H1 (cell line): ENCODE measurements around the gene DDX50. TPM values are rescaled to one million over a fixed set of nuclear protein-coding genes. Genes with fewer than 3 reads are reported as not detected.

Source experiments
- CTCF ChIA-PET: fragments of 300-600 bp; sonication (Branson Sonifier 250); formaldehyde crosslinking; loops from one replicate; lab custom pipeline; 2021; ENCODE audit not compliant: partially characterized antibody; lab: Charles Lee
- POLR2A ChIA-PET: fragments of 300-600 bp; sonication (Branson Sonifier 250); formaldehyde crosslinking; loops from one replicate; lab custom pipeline; 2021; ENCODE audit warnings: inconsistent platforms; ENCODE audit not compliant: partially characterized antibody; lab: Charles Lee
- DNase-seq, 2 experiments: peaks; one replicate each; pipeline versions ENCODE4 v3.0.0 to v3.0.0-alpha.2; 2010 to 2022; ENCODE audit warnings: low spot score in 2 of 2, low read depth in 1 of 2, mixed read lengths in 1 of 2
- FAIRE-seq: peaks from 2 replicates; lab custom pipeline; 2011; peaks lifted over from hg19 to GRCh38; lab: Jason Lieb, UNC
- H2AFZ ChIP-seq: 2 replicates; pipeline ENCODE4 v1.8.1; 2012; ENCODE audit warnings: low read length, inconsistent platforms
- H2AK5ac ChIP-seq: 2 replicates; pipeline ENCODE4 v1.6.1; 2013; ENCODE audit warnings: low read depth, low read length
- H2BK120ac ChIP-seq: replicated peaks from 2 replicates; pipeline ENCODE3; 2013; ENCODE audit warnings: low read depth, low read length, inconsistent platforms
- H2BK12ac ChIP-seq: 2 replicates; pipeline ENCODE4 v1.6.1; 2013; ENCODE audit warnings: low read depth, low read length
- H2BK15ac ChIP-seq: 2 replicates; pipeline ENCODE4 v1.6.1; 2013; ENCODE audit warnings: low read length
- H2BK20ac ChIP-seq: 2 replicates; pipeline ENCODE4 v1.6.1; 2013; ENCODE audit warnings: low read length
- H2BK5ac ChIP-seq: 2 replicates; pipeline ENCODE4 v1.6.1; 2013; ENCODE audit warnings: low read depth, low read length
- H3K14ac ChIP-seq: 2 replicates; pipeline ENCODE4 v1.6.1; 2013; ENCODE audit warnings: inconsistent platforms; ENCODE audit not compliant: insufficient read length
- H3K18ac ChIP-seq: 2 replicates; pipeline ENCODE4 v1.6.1; 2013; ENCODE audit warnings: low read length; ENCODE audit errors: extremely low read depth
- H3K23ac ChIP-seq: 2 replicates; pipeline ENCODE4 v1.6.1; 2013; ENCODE audit warnings: inconsistent platforms; ENCODE audit not compliant: insufficient read length
- H3K23me2 ChIP-seq: 2 replicates; pipeline ENCODE4 v1.6.1; 2013; ENCODE audit warnings: low read depth, low read length
- H3K27ac ChIP-seq: 2 replicates; pipeline ENCODE4 v1.6.1; 2011; ENCODE audit warnings: low read depth, low read length, inconsistent platforms
- H3K27me3 ChIP-seq, 4 experiments: replicated peaks in 1 of 4; 1 replicate in 1 of 4; 2 replicates in 3 of 4; pipeline versions ENCODE4 v1.6.1 to v1.8.1; 2011 to 2013; ENCODE audit warnings: low read length in 3 of 4, mild to moderate bottlenecking in 3 of 4, inconsistent platforms in 2 of 4, mixed read lengths in 2 of 4, moderate library complexity in 1 of 4; ENCODE audit not compliant: control insufficient read depth in 3 of 4, insufficient read depth in 3 of 4; ENCODE audit errors: extremely low read depth in 1 of 4
- H3K36me3 ChIP-seq, 4 experiments: 2 replicates each; pipeline versions ENCODE4 v1.6.1 to v1.8.1; 2011 to 2013; ENCODE audit warnings: mild to moderate bottlenecking in 4 of 4, low read length in 3 of 4, moderate library complexity in 2 of 4, control low read depth in 1 of 4, inconsistent platforms in 1 of 4; ENCODE audit not compliant: insufficient read depth in 4 of 4, control insufficient read depth in 2 of 4
- H3K4ac ChIP-seq: replicated peaks from 2 replicates; pipeline ENCODE3; 2013; ENCODE audit warnings: low read length, low read depth, mixed read lengths, inconsistent platforms; ENCODE audit not compliant: insufficient read length
- H3K4me1 ChIP-seq, 4 experiments: replicated peaks in 1 of 4; 1 replicate in 1 of 4; 2 replicates in 3 of 4; pipeline versions ENCODE4 v1.6.1 to v1.8.1; 2011 to 2013; ENCODE audit warnings: low read length in 3 of 4, inconsistent platforms in 2 of 4, mixed read lengths in 1 of 4; ENCODE audit not compliant: insufficient read depth in 4 of 4, control insufficient read depth in 3 of 4
- H3K4me2 ChIP-seq, 2 experiments: 2 replicates each; pipeline versions ENCODE4 v1.6.1 to v1.8.1; 2011 to 2013; ENCODE audit warnings: low read depth in 2 of 2, low read length in 2 of 2, control low read depth in 1 of 2, inconsistent platforms in 1 of 2, mild to moderate bottlenecking in 1 of 2; ENCODE audit not compliant: insufficient read depth in 1 of 2
- H3K4me3 ChIP-seq, 4 experiments: fragments of 200-600, 300-600 bp in 1 of 4; sonication (generic), shearing (Covaris generic), sonication (Bioruptor Twin) in 1 of 4; 2 replicates each; pipeline versions ENCODE4 v1.5.1 to v1.8.1; 2011 to 2016; ENCODE audit warnings: low read length in 4 of 4, low read depth in 3 of 4, control low read depth in 2 of 4, inconsistent platforms in 2 of 4, mild to moderate bottlenecking in 2 of 4, mixed read lengths in 1 of 4, moderate library complexity in 1 of 4; ENCODE audit not compliant: insufficient read depth in 2 of 4; ENCODE audit errors: extremely low read depth in 1 of 4
- H3K56ac ChIP-seq: replicated peaks from 2 replicates; pipeline ENCODE3; 2013; ENCODE audit warnings: low read depth, mild to moderate bottlenecking, mixed read lengths, low read length, inconsistent platforms; ENCODE audit not compliant: insufficient read length
- H3K79me1 ChIP-seq: 2 replicates; pipeline ENCODE4 v1.6.1; 2013; ENCODE audit warnings: low read depth, low read length, control low read depth
- H3K79me2 ChIP-seq, 2 experiments: 2 replicates each; pipeline versions ENCODE4 v1.6.1 to v1.8.1; 2012 to 2013; ENCODE audit warnings: low read length in 2 of 2, mild to moderate bottlenecking in 2 of 2, inconsistent platforms in 1 of 2; ENCODE audit not compliant: insufficient read depth in 2 of 2, control insufficient read depth in 1 of 2
- H3K9ac ChIP-seq, 4 experiments: replicated peaks in 1 of 4; 1 replicate in 1 of 4; 2 replicates in 3 of 4; pipeline versions ENCODE4 v1.6.1 to v1.8.1; 2011 to 2013; ENCODE audit warnings: low read depth in 3 of 4, low read length in 3 of 4, control low read depth in 2 of 4, mild to moderate bottlenecking in 2 of 4, moderate library complexity in 2 of 4, inconsistent platforms in 1 of 4; ENCODE audit errors: extremely low read depth in 1 of 4
- H3K9me3 ChIP-seq, 2 experiments: 2 replicates each; pipeline versions ENCODE4 v1.6.1 to v1.8.1; 2012 to 2013; ENCODE audit warnings: mild to moderate bottlenecking in 2 of 2, moderate library complexity in 2 of 2, control low read depth in 1 of 2, inconsistent platforms in 1 of 2, low read depth in 1 of 2, low read length in 1 of 2, mixed read lengths in 1 of 2; ENCODE audit not compliant: insufficient read depth in 2 of 2
- H4K20me1 ChIP-seq, 2 experiments: replicated peaks in 1 of 2; 2 replicates each; pipeline versions ENCODE3 to v1.8.1; 2011 to 2013; ENCODE audit warnings: inconsistent platforms in 2 of 2, low read length in 2 of 2, mild to moderate bottlenecking in 1 of 2; ENCODE audit not compliant: insufficient read depth in 2 of 2, control insufficient read depth in 1 of 2
- H4K5ac ChIP-seq: 2 replicates; pipeline ENCODE4 v1.6.1; 2013; ENCODE audit warnings: low read length, low read depth, mixed read lengths, inconsistent platforms; ENCODE audit not compliant: insufficient read length
- H4K8ac ChIP-seq: 2 replicates; pipeline ENCODE4 v1.8.0; 2013; ENCODE audit warnings: mild to moderate bottlenecking, moderate library complexity, low read length, inconsistent platforms; ENCODE audit not compliant: insufficient read depth; ENCODE audit errors: extremely low read depth
- H4K91ac ChIP-seq: replicated peaks from 2 replicates; pipeline ENCODE3; 2013; ENCODE audit warnings: low read length, mixed read lengths, inconsistent platforms; ENCODE audit not compliant: insufficient read length
- CTCF ChIP-seq, 3 experiments: IDR thresholded peaks; 1 replicate in 2 of 3; 2 replicates in 1 of 3; pipeline versions ENCODE4 v1.5.1 to v1.6.1; 2011; ENCODE audit warnings: low read length in 3 of 3, mild to moderate bottlenecking in 3 of 3, inconsistent platforms in 2 of 3, low read depth in 1 of 3, moderate library complexity in 1 of 3; ENCODE audit not compliant: insufficient read depth in 1 of 3; ENCODE audit errors: control extremely low read depth in 1 of 3
- E2F6 ChIP-seq: IDR thresholded peaks from 2 replicates; pipeline ENCODE4 v1.6.1; 2012; ENCODE audit warnings: inconsistent platforms
- EGR1 ChIP-seq: IDR thresholded peaks from 2 replicates; pipeline ENCODE4 v1.6.1; 2011; ENCODE audit warnings: low read depth, low read length, borderline replicate concordance
- GABPA ChIP-seq: IDR thresholded peaks from 2 replicates; pipeline ENCODE4 v1.6.1; 2011; ENCODE audit warnings: mild to moderate bottlenecking, low read length, moderate library complexity, borderline replicate concordance; ENCODE audit not compliant: insufficient read depth
- JUN ChIP-seq: IDR thresholded peaks from 2 replicates; pipeline ENCODE4 v1.6.1; 2011; ENCODE audit warnings: low read depth, mild to moderate bottlenecking, improper control_type of control experiment, low read length
- PHF8 ChIP-seq: fragments of 200-600 bp; sonication (generic); conservative IDR thresholded peaks from 2 replicates; pipeline ENCODE4 v1.7.1; 2012; ENCODE audit warnings: low read depth, mild to moderate bottlenecking, inconsistent platforms, low read length, moderate library complexity
- POLR2AphosphoS5 ChIP-seq: IDR thresholded peaks from 2 replicates; pipeline ENCODE4 v1.6.1; 2011; ENCODE audit warnings: low read depth, low read length
- RAD21 ChIP-seq, 2 experiments: IDR thresholded peaks in 1 of 2; conservative IDR thresholded peaks in 1 of 2; 2 replicates each; pipeline ENCODE4 v1.6.1; 2011; ENCODE audit warnings: low read depth in 2 of 2, low read length in 2 of 2, improper control_type of control experiment in 1 of 2, inconsistent platforms in 1 of 2, mild to moderate bottlenecking in 1 of 2, moderate library complexity in 1 of 2
- RXRA ChIP-seq: IDR thresholded peaks from 2 replicates; pipeline ENCODE4 v1.6.1; 2011; ENCODE audit warnings: low read depth, mild to moderate bottlenecking, low read length, moderate library complexity; ENCODE audit not compliant: insufficient read depth
- SAP30 ChIP-seq: fragments of 300-600 bp; sonication (generic); IDR thresholded peaks from 2 replicates; pipeline ENCODE4 v1.7.1; 2012; ENCODE audit warnings: low read length, moderate library complexity, mild to moderate bottlenecking, inconsistent platforms; ENCODE audit not compliant: insufficient read depth, insufficient replicate concordance
- WGBS, 2 experiments: shearing (Covaris generic) in 1 of 2; methylation state at CpG; one replicate each; pipeline versions ENCODE4 v1.1.6 to v1.1.7; 2013 to 2015; ENCODE audit warnings: low lambda C conversion rate in 2 of 2, mixed read lengths in 2 of 2, inconsistent platforms in 1 of 2, low coverage in 1 of 2, missing lambda C conversion rate in 1 of 2; ENCODE audit not compliant: insufficient replicate concordance in 2 of 2, insufficient coverage in 1 of 2, insufficient read length in 1 of 2; ENCODE audit errors: extremely low coverage in 1 of 2, missing lambda C conversion rate in 1 of 2; 5-methylcytosine and 5-hydroxymethylcytosine counted together
- polyA plus RNA-seq, 7 experiments: library from polyadenylated mRNA; depleted of rRNA in 3 of 7; stranded (reverse) in 5 of 7; unstranded in 2 of 7; fragments of >200 nt in 5 of 7; fragments of 200-250 nt in 2 of 7; gene quantifications; 1 replicate in 5 of 7; 2 replicates in 1 of 7; 4 replicates in 1 of 7; pipeline versions ENCODE4 v1.2.1 to v1.2.3, GENCODE V29; 2011 to 2013; ENCODE audit warnings: missing spikeins in 2 of 7, mixed read lengths in 2 of 7
- total RNA-seq: library from RNA; stranded (reverse); fragmentation: NEBNext Ultra II Directional; extraction: Animal tissue kit (Norgen Biotek cat#: 25700); gene quantifications from 2 replicates; pipeline ENCODE4 v1.2.1, GENCODE V29; 2021

The DDX50 gene
- total and polyA plus RNA-seq, 2 of the 8 experiments (the other 6 are each of a cell fraction or from before 2014, with no cell fraction given), result 20.0 to 36.5 TPM

- H2BK15ac ChIP-seq, result no peak overlapping the region
- no peak overlapping the region for H3K27ac ChIP-seq
- H3K23me2 ChIP-seq, result no peaks in the 10 kb centered on the region
- H2AFZ ChIP-seq, result no peak overlapping the region
- H2BK20ac ChIP-seq, result no peak overlapping the region
- no peak overlapping the region for H3K9ac ChIP-seq
- H4K5ac ChIP-seq, result no peak overlapping the region
- H3K23ac ChIP-seq, result no peak overlapping the region
- H2BK12ac ChIP-seq, result no peak overlapping the region
- H3K79me2 ChIP-seq, result no peaks in the 10 kb centered on the region
- no peaks in the 10 kb centered on the region for H4K20me1 ChIP-seq
- no peaks in the 10 kb centered on the region for H3K36me3 ChIP-seq
- H2AK5ac ChIP-seq, result no peak overlapping the region
- H2BK120ac ChIP-seq, result no peak overlapping the region
- no peak overlapping the region for H2BK5ac ChIP-seq
- no peaks in the 10 kb centered on the region for H3K79me1 ChIP-seq
- peaks cover 8 to 21% of the 10 kb centered on the region in 2 experiments for H3K9me3 ChIP-seq
- ChIA-PET POLR2A (no interaction called here), CTCF (no interaction called here)
- DNase-seq, result no peak
- no peak overlapping the region for H3K56ac ChIP-seq
- H4K91ac ChIP-seq, result no peak overlapping the region
- no peak overlapping the region for H3K14ac ChIP-seq
- H3K27me3 ChIP-seq, result no peaks in the 10 kb centered on the region
- no peak overlapping the region for H3K4me2 ChIP-seq
- FAIRE-seq, result no peak
- no peak overlapping the region for H3K4ac ChIP-seq
- H3K18ac ChIP-seq, result no peak overlapping the region
- no peak overlapping the region for H4K8ac ChIP-seq
- 74% methylated on average over 2 of the region's 2 CpGs; no CpG with 5 or more reads in 1 of the 2 experiments for WGBS, 2 experiments
- H3K4me1 ChIP-seq, result peaks cover 0 to 13% (median 7%) of the 10 kb centered on the region in 4 experiments; a peak in 4 of 7 replicates
- no peak overlapping the region for H3K4me3 ChIP-seq
- TF ChIP-seq E2F6 (no peak), EGR1 (no peak), RAD21 (IDR thresholded peaks at IDR 0.05 in 1 of 2, conservative IDR thresholded peaks at IDR 0.05 in 1 of 2; ENCODE audit: low read depth in 2 of 2, low read length in 2 of 2) (no peak), RXRA (no peak), PHF8 (no peak), POLR2AphosphoS5 (no peak), SAP30 (no peak), JUN (no peak), GABPA (no peak), CTCF (IDR thresholded peaks at IDR 0.05; ENCODE audit: control extremely low read depth in 1 of 3, insufficient read depth in 1 of 3, low read depth in 1 of 3, low read length in 3 of 3) (no peak)
These were observed 31.5 kb upstream of the DDX50 start for GRCh38 chr10:68869623-68870022.
